Fibroblast of the aortic adventitia (primary cell): ENCODE results near the gene RAB18. TPM values are rescaled to one million over a fixed set of nuclear protein-coding genes. Genes with fewer than 3 reads are reported as not detected.

ENCODE experiments used
- DNase-seq: peaks from one replicate; pipeline ENCODE4 v3.0.0-alpha.2; 2010; ENCODE audit warnings: low read depth
- H3K4me3 ChIP-seq: 2 replicates; pipeline ENCODE4 v1.5.1; 2011; ENCODE audit warnings: low read depth, mild to moderate bottlenecking, control low read depth, low read length, moderate library complexity
- CTCF ChIP-seq: IDR thresholded peaks from 2 replicates; pipeline ENCODE4 v1.5.1; 2011; ENCODE audit warnings: mild to moderate bottlenecking, low read length, control low read depth, inconsistent platforms; ENCODE audit not compliant: insufficient read depth
- total RNA-seq: library from RNA; depleted of rRNA; stranded (reverse); fragments of >200 nt; gene quantifications from 2 replicates; pipeline ENCODE4 v1.2.3, GENCODE V29; 2012; ENCODE audit warnings: low replicate concordance

RAB18 gene
- total RNA-seq, 1 donor: 48.5 TPM

GRCh38 chr10:27485368-27485767 lies 18.7 kb upstream of the RAB18 start:
- TF ChIP-seq CTCF: no peak
- no peak overlapping the region for H3K4me3 ChIP-seq
- no peak for DNase-seq

GRCh38 chr10:27485986-27486385 lies 18.1 kb upstream of the RAB18 start:
- TF ChIP-seq CTCF: no peak
- H3K4me3 ChIP-seq: no peak overlapping the region
- DNase-seq: no peak

GRCh38 chr10:27490807-27491206 lies 13.3 kb upstream of the RAB18 start:
- no peak for TF ChIP-seq CTCF
- no peak overlapping the region for H3K4me3 ChIP-seq
- peak; percentile 17 for DNase-seq

GRCh38 chr10:27494116-27494805 lies 9.8 kb upstream of the RAB18 start:
- no peak for DNase-seq
- TF ChIP-seq CTCF: no peak
- no peak overlapping the region for H3K4me3 ChIP-seq

GRCh38 chr10:27496137-27496536 lies 8.0 kb upstream of the RAB18 start:
- DNase-seq: no peak
- TF ChIP-seq CTCF: no peak
- no peak overlapping the region for H3K4me3 ChIP-seq

- H3K4me3 ChIP-seq: no peak overlapping the region
- no peak for DNase-seq
- TF ChIP-seq CTCF: no peak
These were observed 4.0 kb upstream of the RAB18 start for GRCh38 chr10:27500096-27500495.

- TF ChIP-seq CTCF: no peak
- no peak overlapping the region for H3K4me3 ChIP-seq
- no peak for DNase-seq
These were observed 3.2 kb upstream of the RAB18 start for GRCh38 chr10:27500886-27501285.
